ENCODE data around the gene ARID4A. TPM values are rescaled to one million over a fixed set of nuclear protein-coding genes. Genes with fewer than 3 reads are reported as not detected.

Gene ARID4A
- total RNA-seq, 1 experiment from 2014 or later: 12.5 TPM

DNA sequence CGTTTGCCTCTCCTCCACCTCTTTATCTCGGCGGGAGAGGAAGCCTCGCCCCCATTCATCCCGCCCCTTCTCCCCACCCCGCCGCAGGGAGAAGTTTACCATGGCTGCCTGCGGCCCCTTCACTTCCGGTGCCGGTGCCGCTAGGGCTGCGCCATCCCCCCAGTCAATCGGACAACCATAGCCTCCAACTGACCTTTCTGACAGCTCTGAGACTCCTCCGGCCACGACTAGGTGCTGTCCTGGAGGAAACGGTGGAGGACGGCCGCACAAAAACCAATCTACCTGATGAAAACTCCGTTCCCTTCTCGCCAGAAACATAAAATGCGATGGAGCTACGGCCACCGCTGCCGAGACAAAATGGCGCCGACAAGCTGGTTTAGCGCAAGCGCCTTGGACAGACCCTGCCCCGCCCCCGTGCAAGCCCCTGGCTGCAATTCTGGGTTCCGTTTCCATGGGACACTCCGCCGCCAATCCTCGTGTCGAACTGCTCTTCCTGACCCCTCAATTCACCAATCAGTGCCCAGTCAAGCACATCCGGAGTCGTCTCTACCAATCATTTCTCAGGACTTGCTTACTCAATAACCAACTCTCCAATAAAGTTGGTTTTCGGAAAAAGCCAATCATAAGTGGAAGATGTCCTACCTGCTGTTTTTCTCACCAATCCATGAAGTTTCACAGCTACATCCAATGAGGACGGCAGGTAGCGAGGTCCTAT is 436 bp upstream of the ARID4A start (continued):
- TF ChIP-seq, protein P1, sequence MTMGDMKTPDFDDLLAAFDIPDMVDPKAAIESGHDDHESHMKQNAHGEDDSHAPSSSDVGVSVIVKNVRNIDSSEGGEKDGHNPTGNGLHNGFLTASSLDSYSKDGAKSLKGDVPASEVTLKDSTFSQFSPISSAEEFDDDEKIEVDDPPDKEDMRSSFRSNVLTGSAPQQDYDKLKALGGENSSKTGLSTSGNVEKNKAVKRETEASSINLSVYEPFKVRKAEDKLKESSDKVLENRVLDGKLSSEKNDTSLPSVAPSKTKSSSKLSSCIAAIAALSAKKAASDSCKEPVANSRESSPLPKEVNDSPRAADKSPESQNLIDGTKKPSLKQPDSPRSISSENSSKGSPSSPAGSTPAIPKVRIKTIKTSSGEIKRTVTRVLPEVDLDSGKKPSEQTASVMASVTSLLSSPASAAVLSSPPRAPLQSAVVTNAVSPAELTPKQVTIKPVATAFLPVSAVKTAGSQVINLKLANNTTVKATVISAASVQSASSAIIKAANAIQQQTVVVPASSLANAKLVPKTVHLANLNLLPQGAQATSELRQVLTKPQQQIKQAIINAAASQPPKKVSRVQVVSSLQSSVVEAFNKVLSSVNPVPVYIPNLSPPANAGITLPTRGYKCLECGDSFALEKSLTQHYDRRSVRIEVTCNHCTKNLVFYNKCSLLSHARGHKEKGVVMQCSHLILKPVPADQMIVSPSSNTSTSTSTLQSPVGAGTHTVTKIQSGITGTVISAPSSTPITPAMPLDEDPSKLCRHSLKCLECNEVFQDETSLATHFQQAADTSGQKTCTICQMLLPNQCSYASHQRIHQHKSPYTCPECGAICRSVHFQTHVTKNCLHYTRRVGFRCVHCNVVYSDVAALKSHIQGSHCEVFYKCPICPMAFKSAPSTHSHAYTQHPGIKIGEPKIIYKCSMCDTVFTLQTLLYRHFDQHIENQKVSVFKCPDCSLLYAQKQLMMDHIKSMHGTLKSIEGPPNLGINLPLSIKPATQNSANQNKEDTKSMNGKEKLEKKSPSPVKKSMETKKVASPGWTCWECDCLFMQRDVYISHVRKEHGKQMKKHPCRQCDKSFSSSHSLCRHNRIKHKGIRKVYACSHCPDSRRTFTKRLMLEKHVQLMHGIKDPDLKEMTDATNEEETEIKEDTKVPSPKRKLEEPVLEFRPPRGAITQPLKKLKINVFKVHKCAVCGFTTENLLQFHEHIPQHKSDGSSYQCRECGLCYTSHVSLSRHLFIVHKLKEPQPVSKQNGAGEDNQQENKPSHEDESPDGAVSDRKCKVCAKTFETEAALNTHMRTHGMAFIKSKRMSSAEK (CRISPR knock-in tag; IDR thresholded peaks at IDR 0.05; ENCODE audit: borderline replicate concordance): peak; percentile 95
- TF ChIP-seq, protein P2, sequence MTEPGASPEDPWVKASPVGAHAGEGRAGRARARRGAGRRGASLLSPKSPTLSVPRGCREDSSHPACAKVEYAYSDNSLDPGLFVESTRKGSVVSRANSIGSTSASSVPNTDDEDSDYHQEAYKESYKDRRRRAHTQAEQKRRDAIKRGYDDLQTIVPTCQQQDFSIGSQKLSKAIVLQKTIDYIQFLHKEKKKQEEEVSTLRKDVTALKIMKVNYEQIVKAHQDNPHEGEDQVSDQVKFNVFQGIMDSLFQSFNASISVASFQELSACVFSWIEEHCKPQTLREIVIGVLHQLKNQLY (CRISPR knock-in tag; IDR thresholded peaks at IDR 0.05): no peak
- TF ChIP-seq, protein P3, sequence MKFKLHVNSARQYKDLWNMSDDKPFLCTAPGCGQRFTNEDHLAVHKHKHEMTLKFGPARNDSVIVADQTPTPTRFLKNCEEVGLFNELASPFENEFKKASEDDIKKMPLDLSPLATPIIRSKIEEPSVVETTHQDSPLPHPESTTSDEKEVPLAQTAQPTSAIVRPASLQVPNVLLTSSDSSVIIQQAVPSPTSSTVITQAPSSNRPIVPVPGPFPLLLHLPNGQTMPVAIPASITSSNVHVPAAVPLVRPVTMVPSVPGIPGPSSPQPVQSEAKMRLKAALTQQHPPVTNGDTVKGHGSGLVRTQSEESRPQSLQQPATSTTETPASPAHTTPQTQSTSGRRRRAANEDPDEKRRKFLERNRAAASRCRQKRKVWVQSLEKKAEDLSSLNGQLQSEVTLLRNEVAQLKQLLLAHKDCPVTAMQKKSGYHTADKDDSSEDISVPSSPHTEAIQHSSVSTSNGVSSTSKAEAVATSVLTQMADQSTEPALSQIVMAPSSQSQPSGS (CRISPR knock-in tag; IDR thresholded peaks at IDR 0.05; ENCODE audit: borderline replicate concordance, low read depth): no peak
- TF ChIP-seq NR1H2 (CRISPR knock-in tag; IDR thresholded peaks at IDR 0.05) (no peak), NR2C2 (CRISPR knock-in tag; IDR thresholded peaks at IDR 0.05) (no peak), EMX1 (CRISPR knock-in tag; IDR thresholded peaks at IDR 0.05) (peak; percentile 91), ZNF317 (CRISPR knock-in tag; IDR thresholded peaks at IDR 0.05; ENCODE audit: borderline replicate concordance, low read depth) (no peak), GABPB1 (CRISPR knock-in tag; IDR thresholded peaks at IDR 0.05) (peak; percentile 72; the same call in 1 of the 2 replicates), ETV6 (CRISPR knock-in tag; IDR thresholded peaks at IDR 0.05) (peak; percentile 59), TEAD4 (CRISPR knock-in tag; IDR thresholded peaks at IDR 0.05) (no peak), NFE2L1 (CRISPR knock-in tag; IDR thresholded peaks at IDR 0.05) (no peak), MXD4 (CRISPR knock-in tag; IDR thresholded peaks at IDR 0.05; ENCODE audit: borderline replicate concordance) (peak; percentile 98), ZNF396 (CRISPR knock-in tag; IDR thresholded peaks at IDR 0.05; ENCODE audit: borderline replicate concordance) (peak; percentile 86; the same call in 1 of the 2 replicates)
- TF ChIP-seq, protein P4, sequence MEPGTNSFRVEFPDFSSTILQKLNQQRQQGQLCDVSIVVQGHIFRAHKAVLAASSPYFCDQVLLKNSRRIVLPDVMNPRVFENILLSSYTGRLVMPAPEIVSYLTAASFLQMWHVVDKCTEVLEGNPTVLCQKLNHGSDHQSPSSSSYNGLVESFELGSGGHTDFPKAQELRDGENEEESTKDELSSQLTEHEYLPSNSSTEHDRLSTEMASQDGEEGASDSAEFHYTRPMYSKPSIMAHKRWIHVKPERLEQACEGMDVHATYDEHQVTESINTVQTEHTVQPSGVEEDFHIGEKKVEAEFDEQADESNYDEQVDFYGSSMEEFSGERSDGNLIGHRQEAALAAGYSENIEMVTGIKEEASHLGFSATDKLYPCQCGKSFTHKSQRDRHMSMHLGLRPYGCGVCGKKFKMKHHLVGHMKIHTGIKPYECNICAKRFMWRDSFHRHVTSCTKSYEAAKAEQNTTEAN (CRISPR knock-in tag; IDR thresholded peaks at IDR 0.05): no peak
- TF ChIP-seq, protein P5, sequence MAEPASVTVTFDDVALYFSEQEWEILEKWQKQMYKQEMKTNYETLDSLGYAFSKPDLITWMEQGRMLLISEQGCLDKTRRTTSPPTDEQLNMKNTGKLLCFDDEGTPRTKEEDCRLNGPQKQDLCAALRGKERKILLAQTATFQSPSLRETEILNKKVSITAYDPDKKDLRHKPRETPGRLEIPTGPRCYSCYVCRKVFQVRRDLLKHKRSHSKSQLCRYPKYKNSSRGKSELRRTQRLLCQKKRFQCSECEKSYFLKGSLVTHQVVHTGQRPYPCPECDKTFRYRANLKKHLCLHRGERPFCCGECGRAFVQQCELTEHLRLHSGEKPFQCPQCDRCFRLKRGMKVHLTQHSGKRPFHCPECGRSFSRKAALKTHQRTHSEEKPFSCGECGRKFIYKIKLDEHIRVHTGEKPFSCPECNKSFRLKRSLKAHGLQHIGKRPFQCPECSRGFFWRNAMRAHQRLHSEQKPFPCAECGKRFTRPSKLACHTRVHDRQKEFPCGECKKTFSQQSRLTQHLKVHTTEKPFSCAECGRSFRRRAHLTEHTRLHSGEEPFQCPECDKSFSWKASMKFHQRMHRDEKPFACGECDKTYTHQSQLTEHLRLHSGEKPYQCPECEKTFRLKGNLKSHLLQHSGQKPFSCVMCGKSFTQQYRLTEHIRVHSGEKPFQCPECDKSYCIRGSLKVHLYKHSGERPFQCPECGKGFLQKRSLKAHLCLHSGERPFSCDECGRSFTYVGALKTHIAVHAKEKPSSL (CRISPR knock-in tag; conservative IDR thresholded peaks at IDR 0.05): no peak
- TF ChIP-seq, protein P6, sequence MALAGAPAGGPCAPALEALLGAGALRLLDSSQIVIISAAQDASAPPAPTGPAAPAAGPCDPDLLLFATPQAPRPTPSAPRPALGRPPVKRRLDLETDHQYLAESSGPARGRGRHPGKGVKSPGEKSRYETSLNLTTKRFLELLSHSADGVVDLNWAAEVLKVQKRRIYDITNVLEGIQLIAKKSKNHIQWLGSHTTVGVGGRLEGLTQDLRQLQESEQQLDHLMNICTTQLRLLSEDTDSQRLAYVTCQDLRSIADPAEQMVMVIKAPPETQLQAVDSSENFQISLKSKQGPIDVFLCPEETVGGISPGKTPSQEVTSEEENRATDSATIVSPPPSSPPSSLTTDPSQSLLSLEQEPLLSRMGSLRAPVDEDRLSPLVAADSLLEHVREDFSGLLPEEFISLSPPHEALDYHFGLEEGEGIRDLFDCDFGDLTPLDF (CRISPR knock-in tag; IDR thresholded peaks at IDR 0.05): no peak
